ENCODE measurements around the gene ANKRD66. TPM values are rescaled to one million over a fixed set of nuclear protein-coding genes. Genes with fewer than 3 reads are reported as not detected.

Gene ANKRD66
- polyA plus RNA-seq, 1 donor (not counting 4 experiments of a cell fraction or from before 2014, with no cell fraction given): not detected

DNA sequence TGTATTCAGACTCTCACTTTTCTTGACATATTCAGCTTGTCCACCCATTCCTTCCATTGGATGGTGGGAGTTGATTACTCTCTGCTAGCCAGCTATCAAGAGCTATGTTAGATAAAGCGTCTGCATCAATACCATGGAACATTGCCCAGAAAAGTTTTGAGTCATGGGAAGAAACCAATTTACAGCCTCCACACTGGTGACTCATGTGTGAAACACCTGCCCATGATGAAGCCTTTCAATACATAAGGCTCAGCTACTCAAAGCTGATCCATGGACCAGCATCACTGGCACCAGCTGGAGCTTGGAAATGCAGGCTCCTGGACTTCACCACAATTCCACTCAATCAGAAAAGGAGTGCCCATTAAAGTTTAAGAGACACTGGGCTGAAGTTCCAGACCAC, 27.6 kb upstream of the ANKRD66 start:
- peak; percentile 100 for FAIRE-seq

DNA sequence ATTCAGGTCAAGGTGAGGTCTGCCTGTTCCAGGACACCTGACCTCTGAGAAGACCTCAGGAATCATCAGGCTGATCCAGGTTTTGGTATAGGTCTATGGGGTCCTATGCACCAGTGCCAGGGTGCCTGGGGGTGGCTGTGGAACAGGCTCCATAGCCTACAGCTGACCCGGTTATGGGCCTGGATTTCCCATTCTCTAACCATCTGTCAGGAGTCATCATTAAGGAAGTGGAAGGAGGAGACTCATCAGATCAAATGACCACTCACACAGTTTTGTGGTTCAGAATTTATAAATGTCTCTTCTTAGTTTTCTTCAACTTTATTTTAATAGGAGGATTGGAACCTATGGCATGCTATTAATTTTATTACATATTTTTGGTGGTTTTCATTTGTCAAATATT, 26.3 kb upstream of the ANKRD66 start:
- Histone ChIP-seq H3K36me3 (ENCODE audit: control insufficient read depth in 2 of 2, extremely low read depth in 1 of 2, insufficient read depth in 2 of 2, low read length in 2 of 2) (no peaks in the 10 kb centered on the region), H3K9ac (ENCODE audit: control insufficient read depth, extremely low read depth, insufficient read depth, low read length) (no peak overlapping the region), H2AFZ (ENCODE audit: control insufficient read depth, low read length) (no peak overlapping the region), H3K79me2 (ENCODE audit: control insufficient read depth, insufficient read depth, low read length) (no peaks in the 10 kb centered on the region), H3K4me3 (ENCODE audit: control insufficient read depth in 2 of 3, extremely low read depth in 1 of 3, insufficient read depth in 2 of 3, low read depth in 1 of 3, low read length in 3 of 3) (no peak overlapping the region), H3K4me1 (ENCODE audit: control insufficient read depth, extremely low read depth, insufficient read depth, low read length) (peaks cover 9% of the 10 kb centered on the region), H3K27ac (ENCODE audit: control insufficient read depth, insufficient read depth, low read length) (no peak overlapping the region), H3K27me3 (ENCODE audit: control insufficient read depth, extremely low read depth, insufficient read depth, low read length) (no peaks in the 10 kb centered on the region), H4K20me1 (ENCODE audit: control insufficient read depth, extremely low read depth, insufficient read depth, low read length) (peaks cover 2% of the 10 kb centered on the region), H3K9me3 (ENCODE audit: control insufficient read depth, low read depth, low read length) (no peaks in the 10 kb centered on the region), H3K9me1 (ENCODE audit: control insufficient read depth, extremely low read depth, insufficient read depth, low read length) (no peaks in the 10 kb centered on the region), H3K4me2 (ENCODE audit: control insufficient read depth, extremely low read depth, insufficient read depth, low read depth, low read length) (no peak overlapping the region)
- FAIRE-seq (no peak), DNase-seq (ENCODE audit: low read depth, low spot score) (no peak)
- dilution Hi-C loops (cut with MboI; ENCODE audit: extremely low pct_ligation_motif_present, low sequenced_read_pairs): no loop called here
- no peak for TF ChIP-seq EZH2 (IDR thresholded peaks at IDR 0.05; ENCODE audit: low read length)
- TF ChIP-seq, protein P1, sequence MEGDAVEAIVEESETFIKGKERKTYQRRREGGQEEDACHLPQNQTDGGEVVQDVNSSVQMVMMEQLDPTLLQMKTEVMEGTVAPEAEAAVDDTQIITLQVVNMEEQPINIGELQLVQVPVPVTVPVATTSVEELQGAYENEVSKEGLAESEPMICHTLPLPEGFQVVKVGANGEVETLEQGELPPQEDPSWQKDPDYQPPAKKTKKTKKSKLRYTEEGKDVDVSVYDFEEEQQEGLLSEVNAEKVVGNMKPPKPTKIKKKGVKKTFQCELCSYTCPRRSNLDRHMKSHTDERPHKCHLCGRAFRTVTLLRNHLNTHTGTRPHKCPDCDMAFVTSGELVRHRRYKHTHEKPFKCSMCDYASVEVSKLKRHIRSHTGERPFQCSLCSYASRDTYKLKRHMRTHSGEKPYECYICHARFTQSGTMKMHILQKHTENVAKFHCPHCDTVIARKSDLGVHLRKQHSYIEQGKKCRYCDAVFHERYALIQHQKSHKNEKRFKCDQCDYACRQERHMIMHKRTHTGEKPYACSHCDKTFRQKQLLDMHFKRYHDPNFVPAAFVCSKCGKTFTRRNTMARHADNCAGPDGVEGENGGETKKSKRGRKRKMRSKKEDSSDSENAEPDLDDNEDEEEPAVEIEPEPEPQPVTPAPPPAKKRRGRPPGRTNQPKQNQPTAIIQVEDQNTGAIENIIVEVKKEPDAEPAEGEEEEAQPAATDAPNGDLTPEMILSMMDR (optimal IDR thresholded peaks at IDR 0.05 in 1 of 3, IDR thresholded peaks at IDR 0.05 in 1 of 3, conservative IDR thresholded peaks at IDR 0.05 in 1 of 3; ENCODE audit: extremely low read depth in 1 of 3, insufficient read depth in 2 of 3, low read length in 3 of 3): no peak

More for the DNA sequence above, 27.6 kb upstream of the ANKRD66 start:
- H3K4me1 ChIP-seq (ENCODE audit: control insufficient read depth, extremely low read depth, insufficient read depth, low read length): peaks cover 16% of the 10 kb centered on the region
- no peaks in the 10 kb centered on the region for H3K9me3 ChIP-seq (ENCODE audit: control insufficient read depth, low read depth, low read length)
- no peak overlapping the region for H2AFZ ChIP-seq (ENCODE audit: control insufficient read depth, low read length)
- H3K36me3 ChIP-seq (ENCODE audit: control insufficient read depth in 2 of 2, extremely low read depth in 1 of 2, insufficient read depth in 2 of 2, low read length in 2 of 2): no peaks in the 10 kb centered on the region
- no peak overlapping the region for H3K9ac ChIP-seq (ENCODE audit: control insufficient read depth, extremely low read depth, insufficient read depth, low read length)
- dilution Hi-C loops (cut with MboI; ENCODE audit: extremely low pct_ligation_motif_present, low sequenced_read_pairs): no loop called here
- DNase-seq (ENCODE audit: low read depth, low spot score): peak; percentile 71
- no peaks in the 10 kb centered on the region for H3K79me2 ChIP-seq (ENCODE audit: control insufficient read depth, insufficient read depth, low read length)
- no peak overlapping the region for H3K4me2 ChIP-seq (ENCODE audit: control insufficient read depth, extremely low read depth, insufficient read depth, low read depth, low read length)
- no peak for TF ChIP-seq EZH2 (IDR thresholded peaks at IDR 0.05; ENCODE audit: low read length)
- TF ChIP-seq, protein P1 (optimal IDR thresholded peaks at IDR 0.05 in 1 of 3, IDR thresholded peaks at IDR 0.05 in 1 of 3, conservative IDR thresholded peaks at IDR 0.05 in 1 of 3; ENCODE audit: extremely low read depth in 1 of 3, insufficient read depth in 2 of 3, low read length in 3 of 3): no peak
- H3K27me3 ChIP-seq (ENCODE audit: control insufficient read depth, extremely low read depth, insufficient read depth, low read length): no peaks in the 10 kb centered on the region
- no peaks in the 10 kb centered on the region for H3K9me1 ChIP-seq (ENCODE audit: control insufficient read depth, extremely low read depth, insufficient read depth, low read length)
- peaks cover 2% of the 10 kb centered on the region for H4K20me1 ChIP-seq (ENCODE audit: control insufficient read depth, extremely low read depth, insufficient read depth, low read length)
- no peak overlapping the region for H3K4me3 ChIP-seq (ENCODE audit: control insufficient read depth in 2 of 3, extremely low read depth in 1 of 3, insufficient read depth in 2 of 3, low read depth in 1 of 3, low read length in 3 of 3)
- no peak overlapping the region for H3K27ac ChIP-seq (ENCODE audit: control insufficient read depth, insufficient read depth, low read length)

All from keratinocyte (primary cell).